IPS-18a (cell line): ENCODE results near the gene PGAM5.
A peak's percentile ranks its signal among the peaks of the same experiment; 100 is the strongest.

Source experiments
- H3K27ac ChIP-seq: one replicate; pipeline ENCODE4 v1.5.1; 2013; ENCODE audit warnings: low read length
- H3K27me3 ChIP-seq: one replicate; pipeline ENCODE4 v1.6.1; 2013; ENCODE audit warnings: mild to moderate bottlenecking, low read length; ENCODE audit not compliant: control insufficient read depth, insufficient read depth
- H3K36me3 ChIP-seq: one replicate; pipeline ENCODE4 v1.6.1; 2013; ENCODE audit warnings: low read depth, low read length; ENCODE audit not compliant: control insufficient read depth
- H3K4me1 ChIP-seq: one replicate; pipeline ENCODE4 v1.6.1; 2013; ENCODE audit warnings: low read depth, low read length; ENCODE audit not compliant: control insufficient read depth
- H3K4me3 ChIP-seq: one replicate; pipeline ENCODE4 v1.5.1; 2013; ENCODE audit warnings: low read length
- H3K9ac ChIP-seq: one replicate; pipeline ENCODE4 v1.6.1; 2013; ENCODE audit warnings: mild to moderate bottlenecking, low read length, moderate library complexity
- H3K9me3 ChIP-seq: one replicate; pipeline ENCODE4 v1.6.1; 2013; ENCODE audit warnings: low read depth, low read length; ENCODE audit not compliant: control insufficient read depth

Gene PGAM5

DNA sequence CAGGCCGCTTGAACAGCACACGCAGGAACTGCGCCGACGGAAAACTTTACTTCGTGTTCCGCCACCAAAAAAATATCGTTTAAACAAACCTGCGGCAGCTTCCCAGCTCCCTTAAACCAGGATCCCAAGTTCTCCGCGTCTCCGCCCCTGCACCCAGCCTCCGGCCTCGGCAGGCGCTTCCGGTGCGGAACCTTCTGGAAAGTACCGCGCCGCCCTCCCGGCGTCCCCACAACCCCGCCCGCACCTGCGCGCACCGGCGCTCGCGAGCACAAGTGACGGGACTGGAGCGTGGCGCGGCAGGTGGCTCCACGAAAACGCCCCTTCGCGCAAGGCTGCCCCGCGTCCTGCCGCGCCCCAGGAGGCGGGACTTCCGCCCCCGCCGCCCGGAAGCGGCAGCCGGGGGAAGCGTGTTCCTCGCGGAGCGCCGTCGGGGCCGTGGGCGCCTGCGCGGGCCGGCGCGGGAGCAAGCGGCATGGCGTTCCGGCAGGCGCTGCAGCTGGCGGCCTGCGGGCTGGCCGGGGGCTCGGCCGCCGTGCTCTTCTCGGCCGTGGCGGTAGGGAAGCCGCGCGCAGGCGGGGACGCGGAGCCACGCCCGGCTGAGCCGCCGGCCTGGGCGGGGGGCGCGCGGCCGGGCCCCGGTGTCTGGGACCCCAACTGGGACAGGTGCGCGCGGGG lies at the start of gene PGAM5:
Gene PGAM5, plus strand, starts transcription at position 438 of the 675 bp plus-strand sequence. Its CDS starts 35 bp downstream, at position 473.
- H3K9ac ChIP-seq, result peak within 1 kb of the TSS; percentile 65
- H3K36me3 ChIP-seq, result peaks cover 12% of the 10 kb centered on the region
- H3K9me3 ChIP-seq, result no peaks in the 10 kb centered on the region
- H3K4me1 ChIP-seq, result no peaks in the 10 kb centered on the region
- no peaks in the 10 kb centered on the region for H3K27me3 ChIP-seq
- H3K27ac ChIP-seq, result peak within 1 kb of the TSS; percentile 9
- peak within 1 kb of the TSS; percentile 82 for H3K4me3 ChIP-seq

DNA sequence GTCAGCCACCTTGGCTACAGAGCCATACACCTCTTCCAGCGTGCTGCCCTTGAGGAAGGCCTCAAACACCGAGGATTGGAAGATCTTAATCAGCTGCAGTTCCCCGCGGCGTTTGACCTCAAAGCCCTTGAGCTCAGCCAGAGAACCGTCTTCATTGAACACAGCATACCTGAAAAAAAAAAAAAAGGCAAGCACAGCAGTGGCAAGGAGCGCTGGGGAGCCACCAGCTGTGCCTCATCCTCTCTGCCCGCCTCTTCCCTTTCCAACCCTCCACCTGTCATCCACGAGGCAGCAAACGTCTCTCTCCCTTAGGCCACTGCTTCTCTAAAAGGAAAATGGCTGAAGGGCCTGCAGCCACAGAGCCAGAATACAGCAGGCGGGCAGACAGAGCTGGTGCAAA lies 49.6 kb upstream of the PGAM5 start:
- H3K9ac ChIP-seq, result no peak overlapping the region
- no peaks in the 10 kb centered on the region for H3K9me3 ChIP-seq
- no peak overlapping the region for H3K4me3 ChIP-seq
- no peaks in the 10 kb centered on the region for H3K27me3 ChIP-seq
- peaks cover 94% of the 10 kb centered on the region for H3K36me3 ChIP-seq
- no peaks in the 10 kb centered on the region for H3K4me1 ChIP-seq
- H3K27ac ChIP-seq, result no peak overlapping the region

DNA sequence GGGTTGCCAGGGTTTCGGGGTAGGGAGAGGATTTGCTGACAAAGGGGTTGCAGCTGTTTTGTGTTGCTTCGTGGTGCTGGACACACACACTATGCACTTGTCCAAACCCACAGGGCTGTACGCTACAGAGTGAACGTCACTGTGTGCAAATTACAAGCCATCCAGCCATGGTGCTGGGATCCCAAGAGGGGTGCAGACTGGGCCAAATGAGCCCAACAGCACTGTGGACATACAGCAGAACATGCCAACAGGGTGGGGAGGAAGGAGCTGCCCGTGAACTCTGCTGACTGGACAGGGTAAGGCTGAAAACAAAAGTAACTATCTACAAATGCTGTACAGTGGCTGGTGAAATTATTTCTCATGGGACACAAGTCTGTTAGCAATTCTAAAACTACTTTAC lies 48.7 kb upstream of the PGAM5 start:
- Histone ChIP-seq H3K36me3 (peaks cover 95% of the 10 kb centered on the region), H3K9ac (no peak overlapping the region), H3K27me3 (no peaks in the 10 kb centered on the region), H3K4me1 (no peaks in the 10 kb centered on the region), H3K27ac (no peak overlapping the region), H3K4me3 (no peak overlapping the region), H3K9me3 (no peaks in the 10 kb centered on the region)

DNA sequence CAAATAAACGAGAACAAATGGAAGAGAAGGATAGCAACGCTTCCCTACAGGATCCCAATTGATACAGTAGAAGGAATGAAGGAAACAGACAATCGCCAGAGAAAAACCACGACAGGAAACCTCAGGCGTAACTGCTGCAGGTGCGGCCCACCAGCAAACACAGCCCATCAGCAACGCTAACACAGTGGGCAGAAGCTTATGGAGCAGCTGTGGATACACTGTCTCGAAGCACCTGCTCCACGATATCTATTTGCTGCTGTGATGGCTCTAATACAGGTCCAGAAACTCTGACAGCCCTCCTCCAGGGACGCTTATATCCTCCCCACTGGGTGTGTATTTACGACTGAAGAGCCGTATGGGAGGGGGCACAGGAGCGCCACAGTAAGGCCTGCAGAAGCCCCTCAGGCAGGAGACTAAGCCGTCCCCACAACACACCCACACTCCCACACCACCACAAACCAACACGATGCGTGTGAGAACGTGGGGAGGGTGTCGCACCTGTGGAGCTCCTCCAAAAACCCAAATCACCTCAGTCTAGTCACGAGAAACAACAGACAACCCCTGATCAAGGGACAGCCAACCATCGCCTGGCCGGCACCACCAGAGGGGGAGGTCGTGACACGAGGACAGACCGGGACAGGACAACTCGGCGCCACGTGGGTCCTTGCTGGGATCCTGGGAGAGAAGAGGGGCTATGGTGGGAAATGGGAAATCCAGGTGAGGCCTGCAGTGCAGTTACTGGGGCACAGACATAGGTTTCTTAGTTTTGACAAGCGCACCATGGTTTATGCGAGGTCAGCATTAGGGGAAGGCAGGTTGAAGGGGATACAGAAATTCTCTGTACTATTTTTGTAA lies 47.5 kb upstream of the PGAM5 start:
- H3K9ac ChIP-seq, result no peak overlapping the region

GRCh38 chr12:132664206-132665148 lies 46.2 kb upstream of the PGAM5 start:
- Histone ChIP-seq H3K4me3 (no peak overlapping the region), H3K4me1 (no peaks in the 10 kb centered on the region), H3K9ac (no peak overlapping the region), H3K9me3 (no peaks in the 10 kb centered on the region), H3K27me3 (no peaks in the 10 kb centered on the region), H3K27ac (no peak overlapping the region), H3K36me3 (peaks cover 94% of the 10 kb centered on the region)

More for the DNA sequence above, 47.5 kb upstream of the PGAM5 start:
- Histone ChIP-seq H3K36me3 (peaks cover 94% of the 10 kb centered on the region), H3K27ac (no peak overlapping the region), H3K4me3 (no peak overlapping the region), H3K4me1 (no peaks in the 10 kb centered on the region), H3K27me3 (no peaks in the 10 kb centered on the region), H3K9me3 (no peaks in the 10 kb centered on the region)

- Histone ChIP-seq H3K27ac (no peak overlapping the region), H3K27me3 (no peaks in the 10 kb centered on the region), H3K9me3 (no peaks in the 10 kb centered on the region), H3K4me1 (no peaks in the 10 kb centered on the region), H3K9ac (no peak overlapping the region), H3K36me3 (peaks cover 96% of the 10 kb centered on the region), H3K4me3 (no peak overlapping the region)
These were observed 45.5 kb upstream of the PGAM5 start for GRCh38 chr12:132665149-132665491.

DNA sequence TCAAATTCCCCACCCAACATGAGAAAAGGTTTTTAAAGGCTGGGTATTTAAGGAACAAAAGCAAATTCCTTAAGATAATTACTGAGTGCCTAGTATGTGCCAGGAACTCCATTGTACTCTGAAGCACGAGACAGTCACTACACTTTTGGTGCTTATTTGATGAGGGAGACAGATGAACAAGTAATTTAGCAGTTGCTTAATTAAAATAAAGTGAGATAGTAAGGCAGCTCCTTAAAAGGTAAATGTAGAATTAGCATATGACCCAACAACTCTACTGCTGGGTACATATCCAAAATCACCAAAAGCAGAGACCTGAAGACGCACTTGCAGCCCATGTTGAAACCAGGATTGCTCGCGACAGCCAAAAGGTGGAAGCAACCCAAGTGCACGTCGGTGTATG lies 44.8 kb upstream of the PGAM5 start:
- no peak overlapping the region for H3K27ac ChIP-seq
- no peak overlapping the region for H3K4me3 ChIP-seq
- H3K9me3 ChIP-seq, result no peaks in the 10 kb centered on the region
- H3K4me1 ChIP-seq, result no peaks in the 10 kb centered on the region
- H3K9ac ChIP-seq, result no peak overlapping the region
- no peaks in the 10 kb centered on the region for H3K27me3 ChIP-seq
- peaks cover 91% of the 10 kb centered on the region for H3K36me3 ChIP-seq

GRCh38 chr12:132668191-132669088 lies 42.2 kb upstream of the PGAM5 start:
- Histone ChIP-seq H3K27me3 (no peaks in the 10 kb centered on the region), H3K27ac (no peak overlapping the region), H3K9me3 (no peaks in the 10 kb centered on the region), H3K4me3 (no peak overlapping the region), H3K9ac (no peak overlapping the region), H3K4me1 (no peaks in the 10 kb centered on the region), H3K36me3 (peaks cover 89% of the 10 kb centered on the region)

- Histone ChIP-seq H3K9me3 (no peaks in the 10 kb centered on the region), H3K4me1 (no peaks in the 10 kb centered on the region), H3K9ac (no peak overlapping the region), H3K36me3 (peaks cover 84% of the 10 kb centered on the region), H3K27me3 (no peaks in the 10 kb centered on the region), H3K4me3 (no peak overlapping the region), H3K27ac (no peak overlapping the region)
These were observed 41.3 kb upstream of the PGAM5 start for GRCh38 chr12:132669166-132669879.

- no peak overlapping the region for H3K27ac ChIP-seq
- no peaks in the 10 kb centered on the region for H3K4me1 ChIP-seq
- no peak overlapping the region for H3K4me3 ChIP-seq
- no peaks in the 10 kb centered on the region for H3K27me3 ChIP-seq
- no peaks in the 10 kb centered on the region for H3K9me3 ChIP-seq
- peaks cover 80% of the 10 kb centered on the region for H3K36me3 ChIP-seq
- H3K9ac ChIP-seq, result no peak overlapping the region
These were observed 38.5 kb upstream of the PGAM5 start for GRCh38 chr12:132672116-132672515.
